Activated naive CD8-positive, alpha-beta T cell treated with anti-CD3 and anti-CD28 coated beads for 36 hours (primary cell): ENCODE results near the gene SKAP1. TPM values are rescaled to one million over a fixed set of nuclear protein-coding genes. Genes with fewer than 3 reads are reported as not detected.
"Not testable (repeated sequence)": the region's sequence is repeated elsewhere in the genome, so short reads cannot be mapped to it uniquely, and the experiment has no call there.

Source experiments
- DNase-seq: peaks from one replicate; pipeline ENCODE4 v3.0.0; 2021
- H3K27ac Mint-ChIP-seq: one replicate; pipeline ENCODE4 v1.8.0; 2022; ENCODE audit warnings: mild to moderate bottlenecking, moderate library complexity, mixed read lengths
- H3K27me3 Mint-ChIP-seq: one replicate; pipeline ENCODE4 v1.8.0; 2022; ENCODE audit warnings: mild to moderate bottlenecking, mixed read lengths
- H3K36me3 Mint-ChIP-seq: one replicate; pipeline ENCODE4 v1.8.0; 2021; ENCODE audit warnings: mild to moderate bottlenecking, mixed read lengths
- H3K4me1 Mint-ChIP-seq: one replicate; pipeline ENCODE4 v1.8.0; 2021; ENCODE audit warnings: mixed read lengths
- H3K4me3 Mint-ChIP-seq: one replicate; pipeline ENCODE4 v1.8.0; 2022; ENCODE audit warnings: mild to moderate bottlenecking, moderate library complexity, mixed read lengths
- H3K9me3 Mint-ChIP-seq: one replicate; pipeline ENCODE4 v1.8.0; 2022; ENCODE audit warnings: mixed read lengths
- total RNA-seq, 2 experiments: library from RNA; stranded (reverse); gene quantifications; one replicate each; pipeline ENCODE4 v1.2.3, GENCODE V29; 2021

Gene SKAP1
- total RNA-seq, 2 experiments from 2014 or later: 54.2 to 55.4 TPM

DNA sequence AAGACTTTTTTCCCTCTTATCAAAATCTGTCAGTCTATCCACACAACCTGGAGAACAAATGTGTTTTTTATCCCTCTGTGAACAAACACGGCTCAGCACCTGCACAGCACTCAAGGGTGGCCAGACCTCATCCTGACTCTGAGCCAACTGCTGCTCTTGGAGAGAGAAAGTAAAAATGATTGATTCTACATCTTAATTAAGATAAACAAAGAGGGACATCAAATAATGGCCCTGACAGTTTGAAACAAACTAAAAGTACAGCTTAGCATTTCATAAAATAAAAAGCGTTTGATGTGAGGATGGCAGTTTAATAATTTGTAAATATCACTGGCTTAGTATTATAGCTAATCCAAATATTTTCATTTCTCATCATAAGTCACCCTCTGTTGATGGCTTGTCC is 216.2 kb downstream of the SKAP1 start:
- Mint-ChIP-seq H3K4me3 (no peak overlapping the region), H3K36me3 (peaks cover 2% of the 10 kb centered on the region), H3K27me3 (no peaks in the 10 kb centered on the region), H3K9me3 (no peaks in the 10 kb centered on the region), H3K27ac (no peak overlapping the region), H3K4me1 (peaks cover 4% of the 10 kb centered on the region)
- DNase-seq: no peak

DNA sequence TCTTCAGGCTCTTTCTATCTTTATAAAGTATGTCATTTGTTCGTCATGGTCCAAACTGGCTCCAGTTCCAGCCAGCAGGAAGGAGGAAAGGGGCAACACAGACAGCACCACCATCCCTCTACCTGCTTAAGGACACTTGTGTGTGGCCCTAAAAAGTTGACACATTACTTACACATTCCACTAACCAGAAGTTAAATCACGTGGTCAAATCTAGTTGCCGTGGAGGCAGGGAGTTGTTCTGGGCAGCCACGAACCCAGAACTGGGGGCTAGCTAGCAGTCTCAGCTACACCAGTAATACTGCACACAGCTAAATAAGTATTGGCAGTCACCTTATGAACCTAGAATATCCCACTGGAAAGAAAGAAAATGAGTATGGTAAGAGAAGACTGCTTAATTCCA is 218.2 kb downstream of the SKAP1 start:
- Mint-ChIP-seq H3K4me1 (peaks cover 4% of the 10 kb centered on the region), H3K4me3 (no peak overlapping the region), H3K27me3 (no peaks in the 10 kb centered on the region), H3K9me3 (no peaks in the 10 kb centered on the region), H3K36me3 (peaks cover 2% of the 10 kb centered on the region), H3K27ac (no peak overlapping the region)
- no peak for DNase-seq

DNA sequence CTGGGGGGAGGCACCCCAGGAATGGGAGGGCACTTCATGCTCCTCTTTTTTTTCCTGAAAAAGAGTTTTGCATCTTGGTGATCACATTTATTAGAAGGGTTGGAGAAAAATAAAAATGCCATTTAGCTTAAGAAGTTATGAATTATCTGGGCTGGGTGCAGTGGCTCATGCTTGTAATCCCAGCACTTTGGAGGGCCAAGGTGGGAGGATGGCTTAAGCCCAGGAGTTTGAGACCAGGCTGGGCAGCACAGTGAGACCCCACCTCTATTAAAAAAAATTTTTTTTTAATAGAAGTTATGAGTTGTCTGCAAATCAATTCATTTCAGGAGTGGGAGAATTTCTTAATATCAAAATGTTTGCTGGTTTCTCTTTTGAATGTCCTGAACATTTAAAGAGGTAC is 219.0 kb downstream of the SKAP1 start:
- Mint-ChIP-seq H3K4me3 (no peak overlapping the region), H3K27ac (no peak overlapping the region), H3K9me3 (no peaks in the 10 kb centered on the region), H3K27me3 (no peaks in the 10 kb centered on the region), H3K4me1 (peaks cover 4% of the 10 kb centered on the region), H3K36me3 (peaks cover 2% of the 10 kb centered on the region)
- DNase-seq: no peak

DNA sequence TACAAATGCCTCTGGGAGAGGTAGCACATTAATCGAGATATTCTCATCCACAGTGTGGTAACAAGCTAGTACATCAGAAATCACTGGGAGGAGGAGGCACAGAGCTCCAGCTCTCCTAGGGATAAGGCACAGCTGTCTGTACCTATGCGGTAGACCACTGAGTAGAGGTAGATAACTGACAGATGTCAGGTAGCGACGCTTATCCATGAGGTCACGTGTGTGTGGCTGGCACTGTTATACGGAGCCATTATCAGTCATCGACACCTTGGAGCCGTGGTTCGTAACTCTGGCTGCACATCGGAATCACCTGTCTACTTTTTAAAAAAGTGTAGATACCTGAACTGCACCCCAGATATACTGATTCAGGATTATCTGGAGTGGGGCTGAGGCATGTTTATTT is 220.0 kb downstream of the SKAP1 start:
- H3K4me1 Mint-ChIP-seq: no peaks in the 10 kb centered on the region
- H3K27me3 Mint-ChIP-seq: no peaks in the 10 kb centered on the region
- H3K36me3 Mint-ChIP-seq: peaks cover 3% of the 10 kb centered on the region
- DNase-seq: no peak
- H3K27ac Mint-ChIP-seq: no peak overlapping the region
- no peaks in the 10 kb centered on the region for H3K9me3 Mint-ChIP-seq
- H3K4me3 Mint-ChIP-seq: no peak overlapping the region

DNA sequence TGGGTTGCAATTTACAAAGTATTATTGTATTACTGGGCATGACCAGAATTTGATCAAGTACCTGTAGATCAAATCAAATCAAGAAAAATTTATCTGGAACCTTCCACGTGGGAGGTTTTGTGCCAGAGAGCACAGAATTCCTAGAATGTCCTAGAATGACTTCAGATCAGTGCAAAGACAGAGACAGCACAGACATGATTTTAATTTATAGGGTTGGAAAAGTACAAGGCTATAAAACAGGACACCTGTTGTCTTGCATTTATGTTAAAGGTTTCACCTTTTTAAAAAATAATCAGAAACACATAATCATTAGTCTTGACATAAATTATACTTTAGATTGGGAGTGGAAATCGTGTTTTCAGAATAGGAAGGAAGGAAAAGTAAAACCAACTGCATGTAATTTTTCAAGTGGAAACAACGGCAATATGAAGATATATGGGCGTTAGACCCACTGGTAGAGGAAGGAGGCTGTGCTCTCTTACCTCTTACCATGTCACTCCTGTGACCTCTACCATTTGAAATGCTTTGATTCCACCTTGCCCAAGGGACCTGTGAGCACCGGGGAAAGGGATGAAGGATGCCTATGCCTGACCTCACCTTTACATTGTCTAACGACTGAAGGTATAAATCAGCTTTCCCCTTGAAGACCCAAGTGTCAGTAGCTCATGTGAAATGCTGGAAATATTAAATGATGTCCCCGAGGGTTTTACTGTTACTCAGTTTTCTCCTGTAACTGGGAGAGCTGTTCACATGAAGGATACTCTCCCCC is 222.1 kb downstream of the SKAP1 start:
- Mint-ChIP-seq H3K27me3 (no peaks in the 10 kb centered on the region), H3K9me3 (no peaks in the 10 kb centered on the region), H3K4me1 (peaks cover 2% of the 10 kb centered on the region), H3K36me3 (peaks cover 2% of the 10 kb centered on the region), H3K27ac (no peak overlapping the region), H3K4me3 (no peak overlapping the region)
- DNase-seq: no peak

DNA sequence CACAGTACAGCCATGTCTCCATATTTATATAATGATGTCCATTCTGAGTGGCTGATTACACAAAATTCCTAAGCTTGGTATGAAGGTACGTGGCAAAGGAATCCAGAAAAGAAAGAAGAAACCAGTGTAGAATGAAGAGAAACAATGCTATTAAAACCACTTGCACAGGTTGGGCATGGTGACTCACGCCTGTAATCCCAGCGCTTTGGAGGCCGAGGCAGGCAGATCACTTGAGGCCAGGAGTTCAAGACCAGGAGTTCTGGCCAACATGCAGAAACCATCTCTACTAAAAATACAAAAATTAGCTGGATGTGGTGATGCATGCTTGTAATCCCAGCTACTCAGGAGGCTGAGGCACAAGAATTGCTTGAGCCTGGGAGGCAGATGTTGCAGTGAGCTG is 223.0 kb downstream of the SKAP1 start:
- not testable (repeated sequence) for DNase-seq, H3K4me1 Mint-ChIP-seq, H3K36me3 Mint-ChIP-seq

DNA sequence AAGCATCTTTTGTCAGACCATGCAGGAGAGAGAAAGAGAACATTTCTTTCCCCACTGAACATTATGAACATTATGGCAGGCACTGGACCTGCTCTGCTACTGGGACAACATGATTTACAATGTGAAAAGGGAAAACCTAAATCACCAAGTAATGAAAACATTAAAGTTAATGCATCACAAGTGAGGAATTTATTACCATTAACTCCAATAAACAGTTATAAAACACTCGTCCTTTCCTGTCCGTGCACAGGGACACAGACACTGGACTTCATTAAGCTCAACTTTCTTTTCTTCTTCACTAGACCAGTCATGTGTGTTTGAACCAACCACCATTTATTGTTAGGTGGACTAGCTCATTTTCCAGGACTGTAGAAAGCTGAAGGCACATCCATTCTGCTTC is 227.1 kb downstream of the SKAP1 start:
- Mint-ChIP-seq H3K4me1 (peaks cover 5% of the 10 kb centered on the region), H3K36me3 (peaks cover 6% of the 10 kb centered on the region), H3K9me3 (no peaks in the 10 kb centered on the region), H3K4me3 (no peak overlapping the region), H3K27me3 (no peaks in the 10 kb centered on the region), H3K27ac (no peak overlapping the region)
- DNase-seq: no peak

More for the DNA sequence above, 223.0 kb downstream of the SKAP1 start:
- not testable (repeated sequence) for H3K27ac Mint-ChIP-seq, H3K4me3 Mint-ChIP-seq, H3K27me3 Mint-ChIP-seq, H3K9me3 Mint-ChIP-seq

DNA sequence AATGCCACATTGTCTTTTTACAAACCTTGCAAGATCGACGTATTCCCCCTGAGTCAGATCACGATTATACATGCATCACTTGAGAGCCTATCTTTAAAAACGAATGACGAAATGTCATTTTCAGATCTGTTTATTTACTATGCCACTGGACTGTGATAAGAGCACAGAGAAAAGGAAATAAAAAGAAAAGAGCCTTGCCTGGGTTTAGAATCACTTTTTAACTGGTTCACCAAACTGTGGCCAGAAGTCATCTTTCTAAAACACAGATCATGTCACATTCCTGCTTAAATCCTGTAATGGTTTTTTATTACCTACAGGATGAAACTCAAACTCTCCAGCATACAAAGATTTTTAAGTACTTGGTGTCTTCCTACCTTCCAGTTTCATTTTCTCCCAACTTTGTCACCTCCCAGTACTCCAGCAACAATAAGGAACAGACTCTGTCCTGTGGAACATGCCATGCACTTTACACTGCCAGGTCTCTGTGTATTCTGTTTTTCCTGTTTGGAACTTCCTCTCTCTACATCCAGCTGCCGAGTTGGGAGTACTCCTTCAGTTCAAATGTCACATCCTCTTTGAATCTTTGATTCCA is 231.0 kb downstream of the SKAP1 start:
- no peak overlapping the region for H3K27ac Mint-ChIP-seq
- H3K4me1 Mint-ChIP-seq: peaks cover 20% of the 10 kb centered on the region
- no peak for DNase-seq
- no peaks in the 10 kb centered on the region for H3K9me3 Mint-ChIP-seq
- H3K27me3 Mint-ChIP-seq: no peaks in the 10 kb centered on the region
- no peak overlapping the region for H3K4me3 Mint-ChIP-seq
- H3K36me3 Mint-ChIP-seq: peaks cover 15% of the 10 kb centered on the region

DNA sequence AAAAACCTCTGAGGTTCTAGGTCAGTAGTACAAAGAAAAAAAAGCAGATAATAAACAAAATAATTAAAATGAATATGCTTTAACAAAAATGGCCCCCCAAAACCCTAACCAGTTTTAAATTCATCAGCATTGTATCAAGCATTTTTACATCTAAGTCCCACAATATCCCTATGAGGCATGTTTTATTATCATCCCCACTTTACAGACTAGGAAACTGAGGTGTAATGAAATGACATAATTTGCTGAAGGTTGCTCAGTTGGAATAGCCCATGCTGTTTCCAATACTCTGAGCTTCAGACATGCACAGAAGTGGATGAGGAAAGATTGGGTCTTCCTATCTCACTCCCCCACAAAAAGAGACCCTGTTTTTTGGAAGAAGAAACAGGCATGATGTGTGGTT is 234.1 kb downstream of the SKAP1 start:
- Mint-ChIP-seq H3K4me3 (no peak overlapping the region), H3K27me3 (no peaks in the 10 kb centered on the region), H3K36me3 (peaks cover 27% of the 10 kb centered on the region), H3K4me1 (peaks cover 30% of the 10 kb centered on the region), H3K27ac (no peak overlapping the region), H3K9me3 (no peaks in the 10 kb centered on the region)
- DNase-seq: no peak

DNA sequence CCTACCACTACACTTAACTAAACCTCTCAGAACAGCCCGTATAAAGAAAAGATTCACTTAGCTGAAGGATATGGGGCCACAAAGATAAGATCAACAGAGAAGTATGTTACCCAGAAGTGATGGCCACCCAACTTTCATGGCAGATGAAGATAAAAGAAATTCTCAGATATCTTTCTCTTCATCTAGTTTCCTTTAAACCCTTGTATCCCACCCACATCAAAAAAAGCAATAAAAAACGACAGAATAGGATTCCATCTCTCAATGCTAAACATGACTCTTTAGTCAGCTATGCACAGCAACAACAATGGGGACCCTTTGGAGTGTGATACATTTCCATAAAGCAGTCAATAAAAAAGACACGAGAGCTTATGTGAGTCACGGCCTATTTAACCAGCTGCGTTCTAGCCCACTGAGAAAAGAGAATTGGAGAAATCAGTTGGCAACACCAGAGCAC is 235.9 kb downstream of the SKAP1 start:
- peaks cover 26% of the 10 kb centered on the region for H3K36me3 Mint-ChIP-seq
- H3K9me3 Mint-ChIP-seq: no peaks in the 10 kb centered on the region
- H3K4me3 Mint-ChIP-seq: no peak overlapping the region
- DNase-seq: no peak
- H3K27me3 Mint-ChIP-seq: no peaks in the 10 kb centered on the region
- H3K4me1 Mint-ChIP-seq: peaks cover 27% of the 10 kb centered on the region
- H3K27ac Mint-ChIP-seq: no peak overlapping the region

DNA sequence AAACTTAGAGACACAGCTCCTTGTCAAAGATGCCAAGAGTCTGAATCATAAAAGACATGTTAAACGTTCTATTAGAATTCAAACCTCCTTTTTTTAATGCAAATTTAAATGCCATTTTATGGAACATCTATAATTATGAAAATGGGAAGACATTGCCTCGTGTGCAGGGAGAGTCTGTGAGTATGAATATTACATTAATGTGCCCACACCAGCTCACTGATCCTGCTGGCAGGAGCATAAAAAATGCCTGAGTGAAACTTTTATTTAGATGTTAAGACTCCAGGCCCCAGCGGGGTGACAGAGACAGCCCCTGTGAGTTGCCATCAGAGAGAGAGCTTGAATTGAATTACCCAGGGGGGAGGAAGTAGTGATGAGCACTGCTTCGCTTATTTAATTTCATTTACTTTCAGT is 237.7 kb downstream of the SKAP1 start:
- Mint-ChIP-seq H3K4me1 (peaks cover 27% of the 10 kb centered on the region), H3K36me3 (peaks cover 28% of the 10 kb centered on the region), H3K4me3 (no peak overlapping the region), H3K27ac (peak overlapping the region; percentile 31), H3K9me3 (no peaks in the 10 kb centered on the region), H3K27me3 (no peaks in the 10 kb centered on the region)
- no peak for DNase-seq

DNA sequence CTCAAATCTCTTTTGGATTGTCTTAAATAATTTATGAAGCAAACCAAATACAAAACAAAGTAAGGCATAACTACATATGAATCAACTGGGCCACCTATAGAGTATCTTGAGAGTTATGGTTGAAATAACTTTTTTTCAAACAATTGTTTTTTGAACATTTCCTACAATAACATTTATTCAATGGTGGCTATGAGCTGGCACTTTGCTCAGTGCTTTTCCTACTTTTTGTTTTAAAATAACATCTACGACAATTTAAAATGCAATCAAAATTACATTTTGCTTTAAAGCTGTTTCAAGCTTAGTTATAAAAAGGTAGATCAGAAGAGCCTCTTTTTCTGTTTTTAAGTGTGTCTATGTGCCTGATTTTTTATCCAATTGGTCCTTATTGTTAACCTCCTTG is 238.7 kb downstream of the SKAP1 start:
- H3K4me1 Mint-ChIP-seq: peaks cover 27% of the 10 kb centered on the region
- DNase-seq: no peak
- no peaks in the 10 kb centered on the region for H3K9me3 Mint-ChIP-seq
- peaks cover 26% of the 10 kb centered on the region for H3K36me3 Mint-ChIP-seq
- no peak overlapping the region for H3K4me3 Mint-ChIP-seq
- no peak overlapping the region for H3K27ac Mint-ChIP-seq
- H3K27me3 Mint-ChIP-seq: no peaks in the 10 kb centered on the region

DNA sequence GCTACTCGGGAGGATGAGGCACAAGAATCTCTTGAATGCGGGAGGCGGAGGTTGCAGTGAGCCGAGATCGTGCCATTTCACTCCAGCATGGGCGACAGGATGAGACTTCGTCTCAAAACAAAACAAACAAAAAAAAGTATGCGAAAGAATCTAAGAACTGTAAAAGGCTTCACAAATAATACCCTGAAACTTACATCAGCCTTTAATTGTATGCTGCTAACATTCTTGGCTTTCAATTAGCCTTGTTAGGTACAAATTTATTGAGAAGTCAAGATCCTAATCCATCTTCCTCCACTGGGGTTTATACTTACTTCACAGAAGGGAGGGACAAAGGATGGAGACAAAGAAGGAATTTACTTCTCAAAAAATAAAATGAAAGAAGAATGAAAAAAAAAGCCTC is 239.1 kb downstream of the SKAP1 start:
- Mint-ChIP-seq H3K27me3 (no peaks in the 10 kb centered on the region), H3K4me1 (peaks cover 27% of the 10 kb centered on the region), H3K4me3 (no peak overlapping the region), H3K9me3 (no peaks in the 10 kb centered on the region), H3K36me3 (peaks cover 26% of the 10 kb centered on the region), H3K27ac (no peak overlapping the region)
- no peak for DNase-seq

DNA sequence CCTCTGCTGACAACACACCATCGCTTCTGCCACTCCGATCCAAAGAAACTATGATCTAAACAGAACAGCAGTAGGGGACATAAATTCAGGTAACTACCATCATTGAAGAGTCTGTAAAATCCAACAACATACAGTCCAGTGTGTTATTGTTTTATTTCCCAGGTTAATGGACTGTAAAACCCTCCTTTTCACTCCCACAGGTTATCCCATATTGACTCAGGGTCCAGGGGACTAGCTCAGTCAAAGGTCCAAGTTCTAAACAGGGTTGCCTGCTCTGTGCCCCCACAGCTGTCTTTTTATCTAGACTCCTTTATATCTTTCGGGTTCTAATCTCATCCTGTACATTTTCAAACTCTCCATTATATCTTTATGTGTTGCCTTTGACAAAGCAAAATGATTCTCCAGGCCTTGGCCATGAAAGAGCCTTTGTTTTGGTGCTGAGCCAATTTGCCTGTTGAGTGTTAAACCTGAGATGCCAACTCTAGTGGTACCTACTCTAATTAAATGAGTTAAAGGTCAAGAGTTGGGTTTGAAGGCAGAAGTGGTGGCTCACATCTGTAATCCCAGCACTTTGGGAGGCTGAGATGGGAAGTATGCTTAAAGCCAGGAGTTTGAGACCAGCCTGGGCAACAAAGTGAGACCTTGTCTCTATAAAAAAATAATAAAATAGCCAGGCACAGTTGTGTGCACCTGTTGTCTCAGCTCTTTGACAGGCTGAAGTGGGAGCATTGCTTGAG is 242.0 kb downstream of the SKAP1 start:
- H3K4me1 Mint-ChIP-seq: peaks cover 5% of the 10 kb centered on the region
- H3K27ac Mint-ChIP-seq: no peak overlapping the region
- no peak overlapping the region for H3K4me3 Mint-ChIP-seq
- no peak for DNase-seq
- no peaks in the 10 kb centered on the region for H3K27me3 Mint-ChIP-seq
- H3K36me3 Mint-ChIP-seq: peaks cover 12% of the 10 kb centered on the region
- H3K9me3 Mint-ChIP-seq: no peaks in the 10 kb centered on the region

DNA sequence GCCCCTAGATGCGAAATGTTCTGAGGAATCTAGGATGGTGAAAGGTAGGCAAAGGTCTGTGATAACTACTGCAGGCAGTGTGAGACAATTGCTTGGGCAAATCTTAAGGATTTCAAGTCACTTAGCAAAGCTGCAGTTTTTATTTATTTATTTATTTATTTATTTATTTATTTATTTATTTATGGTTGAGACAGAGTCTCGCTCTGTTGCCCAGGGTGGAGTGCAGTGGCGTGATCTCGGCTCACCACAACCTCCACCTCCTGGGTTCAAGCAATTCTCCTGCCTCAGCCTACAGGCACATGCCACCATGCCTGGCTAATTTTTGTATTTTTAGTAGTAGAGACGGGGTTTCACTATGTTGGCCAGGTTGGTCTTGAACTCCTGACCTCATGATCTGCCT is 243.7 kb downstream of the SKAP1 start:
- H3K4me3 Mint-ChIP-seq, DNase-seq, H3K27ac Mint-ChIP-seq, H3K27me3 Mint-ChIP-seq, H3K4me1 Mint-ChIP-seq, H3K36me3 Mint-ChIP-seq, H3K9me3 Mint-ChIP-seq: not testable (repeated sequence)
